ENCODE measurements around the gene TWNK. TPM values are rescaled to one million over a fixed set of nuclear protein-coding genes. Genes with fewer than 3 reads are reported as not detected.

The TWNK gene
- total RNA-seq, result 3.3 and 5.7 TPM in 2 replicates

DNA sequence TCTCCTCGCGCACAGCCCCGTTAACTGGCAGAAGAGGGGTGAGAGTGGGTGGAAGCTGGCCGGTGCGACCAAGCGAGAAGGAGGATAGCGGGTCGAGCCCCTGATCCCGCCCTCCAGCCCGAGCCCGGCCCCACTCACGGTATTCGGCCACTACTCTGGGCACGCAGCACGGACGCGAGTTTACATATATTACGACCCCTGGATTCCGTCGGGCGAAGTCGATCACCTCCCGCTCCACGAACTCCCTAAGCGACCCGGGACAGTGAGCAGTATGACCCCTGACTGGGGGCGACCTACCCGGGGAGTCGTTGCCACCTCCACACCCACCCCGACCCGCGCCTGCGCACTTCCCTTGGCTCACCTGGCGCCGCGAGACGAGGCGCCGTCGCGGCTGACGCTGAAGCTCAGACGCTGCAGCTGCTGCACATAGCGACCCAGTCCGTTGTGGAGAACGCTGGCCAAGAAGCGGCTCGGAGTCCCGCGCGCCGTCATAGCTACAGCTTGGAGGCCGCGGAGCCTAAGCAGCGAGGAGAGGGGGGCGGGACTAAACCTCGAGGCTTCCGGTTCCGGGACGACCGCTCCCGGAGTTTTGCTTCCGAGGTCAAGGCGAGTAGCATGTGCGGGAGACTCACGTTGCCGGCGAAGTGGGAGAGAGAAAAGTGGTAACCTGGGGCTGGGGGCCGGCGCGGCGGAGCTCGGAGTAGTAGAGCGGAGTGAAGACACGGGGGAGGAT, at the start of gene TWNK, which contains the start of gene MRPL43:
Gene TWNK, plus strand, starts transcription at position 592 of the 733 bp plus-strand sequence. CDS start 668 bp downstream, outside the sequence.
Gene MRPL43, minus strand, starts transcription at position 546 of the 733 bp plus-strand sequence. Its CDS starts 54 bp downstream, at position 492.

DNA sequence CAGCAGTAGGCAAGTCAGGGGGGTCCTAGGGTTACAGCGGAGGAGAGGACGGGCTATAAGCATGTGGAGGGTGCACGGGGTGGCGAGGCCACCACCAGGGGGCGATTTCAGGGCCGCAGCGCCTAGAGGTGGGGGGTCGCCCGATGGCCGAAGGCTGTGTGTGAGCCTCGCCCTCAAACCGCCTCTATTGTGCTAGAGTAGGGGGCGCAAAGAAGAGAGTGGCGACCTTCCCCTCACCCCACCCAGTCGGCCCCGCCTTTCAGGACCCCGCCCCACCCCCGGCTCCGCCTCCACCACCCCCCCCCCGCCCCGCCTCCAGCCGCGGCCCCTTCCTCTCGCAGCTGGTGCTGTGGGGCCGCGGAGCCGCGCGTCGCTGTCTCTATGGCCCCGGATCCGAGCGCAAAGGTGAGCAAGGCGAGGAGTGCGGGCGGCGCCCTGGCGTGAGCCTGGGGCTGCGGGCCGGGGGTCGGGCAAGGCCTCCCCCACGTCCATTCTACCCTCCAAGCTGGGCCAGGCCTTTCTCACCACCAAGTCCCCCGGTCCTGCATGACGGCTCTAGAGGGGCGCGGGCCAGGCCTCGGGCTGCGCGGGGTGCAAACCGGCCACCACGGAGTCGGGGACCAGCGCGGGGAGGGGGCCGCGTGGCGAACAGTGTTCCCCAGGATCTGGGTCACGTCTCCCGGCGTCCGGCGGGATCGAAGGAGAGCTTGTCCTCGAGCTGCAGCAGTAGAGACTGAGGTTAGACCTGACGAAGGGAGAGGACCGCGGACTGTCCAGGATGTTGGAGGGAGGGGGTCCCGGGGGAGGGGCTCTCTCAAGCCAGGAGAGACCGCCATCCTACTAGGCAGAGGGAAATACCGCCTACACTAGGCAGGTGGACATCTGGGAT, 17.9 kb upstream of the TWNK start, which contains the start of gene SEMA4G:
Gene SEMA4G, plus strand, starts transcription at position 318 of the 889 bp plus-strand sequence. CDS start 3,409 bp downstream, outside the sequence.

GRCh38 chr10:100999742-101000126, 12.4 kb downstream of the TWNK start, which contains the start of gene LZTS2:
LZTS2 (plus strand) TSS chr10:100999808; CDS start chr10:101002539, 2,731 bp downstream.

DNA sequence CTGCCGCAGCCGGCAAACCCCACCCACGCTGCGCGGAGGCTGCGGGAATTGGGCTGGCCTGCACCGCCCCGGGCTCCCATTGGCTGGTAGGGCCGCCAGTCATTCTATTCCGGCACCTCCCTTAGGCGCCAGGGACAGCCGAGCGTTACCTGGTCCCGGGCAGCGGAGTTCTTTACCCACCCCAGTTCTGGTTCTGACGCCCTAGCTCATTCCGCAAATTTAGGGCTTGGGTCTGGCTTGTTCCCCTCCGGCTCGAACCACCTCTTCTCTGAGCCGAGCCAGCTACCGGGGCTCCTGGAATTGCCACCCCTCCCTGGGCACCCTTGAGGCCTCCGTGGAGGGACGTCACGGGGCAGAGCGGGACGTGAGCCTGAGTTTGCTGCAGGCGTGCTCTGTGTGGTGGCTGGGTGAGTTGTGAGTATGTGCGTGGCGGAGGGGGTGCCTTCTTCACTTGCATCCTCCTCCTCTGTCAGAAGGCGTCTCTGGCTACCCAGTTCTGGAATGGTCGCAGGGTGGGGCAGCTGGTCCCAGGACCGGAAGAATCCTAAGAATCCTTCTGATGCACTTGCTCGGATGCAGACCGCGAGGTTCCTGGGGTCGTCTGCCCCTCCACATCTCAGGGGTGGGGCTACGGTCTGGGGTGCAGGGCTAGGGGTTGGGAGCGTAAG, 43.9 kb downstream of the TWNK start, which contains the start of the genes PDZD7 and SFXN3:
Gene PDZD7, minus strand, starts transcription at position 2 of the 668 bp plus-strand sequence. CDS start 910 bp downstream, outside the sequence.
Gene SFXN3, plus strand, starts transcription at position 107 of the 668 bp plus-strand sequence. CDS start 3,461 bp downstream, outside the sequence.

Other genes with a start within 250 kb of the TWNK start
- gene PAX2, start 242.0 kb upstream of the TWNK start, total RNA-seq, result not detected in 2 replicates
- gene SLF2, start 74.6 kb upstream of the TWNK start, total RNA-seq, result 34.9 and 37.2 TPM in 2 replicates
- gene SEMA4G, start 18.0 kb upstream of the TWNK start, total RNA-seq, result 0.13 and 0.31 TPM in 2 replicates
- gene MRPL43, start within 50 bp of the TWNK start, total RNA-seq, result 48.4 and 62.6 TPM in 2 replicates
- 65.0 and 82.7 TPM in 2 replicates for gene LZTS2, start 12.3 kb downstream of the TWNK start, total RNA-seq
- 3.3 and 3.4 TPM in 2 replicates for gene PDZD7, start 43.6 kb downstream of the TWNK start, total RNA-seq
- 86.0 and 107 TPM in 2 replicates for gene SFXN3, start 43.7 kb downstream of the TWNK start, total RNA-seq
- gene KAZALD1, start 74.4 kb downstream of the TWNK start, total RNA-seq, result 78.5 and 101 TPM in 2 replicates
- not detected in 2 replicates for gene TLX1, start 143.8 kb downstream of the TWNK start, total RNA-seq
- gene LBX1, start 241.9 kb downstream of the TWNK start, total RNA-seq, result not detected in 2 replicates